Osteoblast (primary cell): ENCODE data around the gene TMCC2. TPM values are rescaled to one million over a fixed set of nuclear protein-coding genes. Genes with fewer than 3 reads are reported as not detected.
A peak's percentile ranks its signal among the peaks of the same experiment; 100 is the strongest.

Experiments
- DNase-seq: peaks from one replicate; pipeline ENCODE4 v3.0.0; 2011; ENCODE audit warnings: low spot score, mixed read lengths; ENCODE audit not compliant: insufficient read length; ENCODE audit errors: missing footprints
- H2AFZ ChIP-seq: 2 replicates; pipeline ENCODE4 v1.6.0; 2011; ENCODE audit warnings: mild to moderate bottlenecking, low read length
- H3K27ac ChIP-seq: 2 replicates; pipeline ENCODE4 v1.5.1; 2011; ENCODE audit warnings: mild to moderate bottlenecking, low read depth, low read length, moderate library complexity
- H3K27me3 ChIP-seq: 2 replicates; pipeline ENCODE4 v1.6.0; 2012; ENCODE audit warnings: mild to moderate bottlenecking, control low read depth, inconsistent platforms, low read length, moderate library complexity; ENCODE audit not compliant: insufficient read depth
- H3K36me3 ChIP-seq: 2 replicates; pipeline ENCODE4 v1.5.1; 2011; ENCODE audit warnings: mild to moderate bottlenecking, low read length, control low read depth, moderate library complexity; ENCODE audit not compliant: insufficient read depth
- H3K4me1 ChIP-seq: 2 replicates; pipeline ENCODE4 v1.5.1; 2011; ENCODE audit warnings: mild to moderate bottlenecking, low read length, control low read depth, moderate library complexity; ENCODE audit not compliant: insufficient read depth
- H3K4me2 ChIP-seq: 2 replicates; pipeline ENCODE4 v1.6.0; 2011; ENCODE audit warnings: mild to moderate bottlenecking, low read length; ENCODE audit not compliant: insufficient read depth
- H3K4me3 ChIP-seq: fragments of 200-600 bp; sonication (generic); 3 replicates; pipeline ENCODE4 v1.5.1; 2012; ENCODE audit warnings: mild to moderate bottlenecking, low read length, inconsistent platforms; ENCODE audit not compliant: insufficient read depth
- H3K79me2 ChIP-seq: 2 replicates; pipeline ENCODE4 v1.6.0; 2012; ENCODE audit warnings: mild to moderate bottlenecking, low read length, control low read depth, inconsistent platforms; ENCODE audit not compliant: insufficient read depth
- H3K9me3 ChIP-seq: 2 replicates; pipeline ENCODE4 v1.5.1; 2011; ENCODE audit warnings: low read depth, low read length, control low read depth
- H4K20me1 ChIP-seq: 2 replicates; pipeline ENCODE4 v1.6.0; 2012; ENCODE audit warnings: mild to moderate bottlenecking, low read length, control low read depth; ENCODE audit not compliant: insufficient read depth
- CTCF ChIP-seq: IDR thresholded peaks from 2 replicates; pipeline ENCODE4 v1.5.1; 2011; ENCODE audit warnings: mild to moderate bottlenecking, low read depth, low read length, moderate library complexity; ENCODE audit errors: extremely low read depth
- total RNA-seq: library from RNA; depleted of rRNA; stranded (reverse); fragments of >200 nt; gene quantifications from 2 replicates; pipeline ENCODE4 v1.2.3, GENCODE V29; 2012

The TMCC2 gene
- total RNA-seq, 1 donor, result 1.8 TPM

DNA sequence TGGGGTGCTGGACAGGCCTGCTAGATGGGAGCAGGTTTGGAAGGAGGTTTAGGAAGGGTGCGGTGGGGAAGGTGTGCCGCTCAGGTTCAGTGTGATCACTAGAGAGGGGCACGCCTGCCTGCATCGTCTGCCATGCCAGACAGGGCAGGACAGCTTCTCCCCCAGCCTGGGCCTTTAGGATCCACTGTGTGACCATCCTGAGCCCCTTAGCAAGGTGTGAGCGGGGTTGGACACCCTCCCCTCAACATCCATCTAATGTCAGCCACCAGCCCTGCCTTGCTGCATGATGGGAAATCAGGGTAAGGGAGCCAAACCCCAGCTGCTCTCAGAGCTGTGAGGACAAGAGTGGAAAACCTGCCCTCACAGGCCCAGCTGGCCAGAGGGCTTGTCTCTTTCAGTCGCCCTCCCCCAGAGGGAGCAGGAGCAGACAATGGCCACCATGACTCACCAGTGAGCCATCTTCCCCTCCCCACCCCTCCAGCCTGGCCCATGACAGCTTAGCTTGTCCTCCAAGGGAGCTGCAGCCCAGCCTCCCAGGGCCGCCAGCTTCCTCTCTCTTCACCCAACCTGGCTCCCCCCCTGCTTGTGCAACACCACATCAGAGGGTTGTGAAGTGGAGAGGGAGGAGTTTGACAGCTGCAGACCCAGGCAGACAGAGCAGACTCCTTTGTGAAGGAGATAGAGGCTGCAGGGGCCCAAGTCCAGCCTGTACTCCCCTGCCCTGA, 56.8 kb downstream of the TMCC2 start:
- no peaks in the 10 kb centered on the region for H3K9me3 ChIP-seq
- H3K79me2 ChIP-seq, result no peaks in the 10 kb centered on the region
- peak overlapping the region; percentile 71 for H3K4me2 ChIP-seq
- peak overlapping the region; percentile 76 for H3K27ac ChIP-seq
- H3K27me3 ChIP-seq, result no peaks in the 10 kb centered on the region
- peaks cover 47% of the 10 kb centered on the region for H3K4me1 ChIP-seq
- peak; percentile 96 for DNase-seq
- no peak overlapping the region for H3K4me3 ChIP-seq
- H4K20me1 ChIP-seq, result no peaks in the 10 kb centered on the region
- peak overlapping the region; percentile 78 for H2AFZ ChIP-seq
- no peak for TF ChIP-seq CTCF
- no peaks in the 10 kb centered on the region for H3K36me3 ChIP-seq

DNA sequence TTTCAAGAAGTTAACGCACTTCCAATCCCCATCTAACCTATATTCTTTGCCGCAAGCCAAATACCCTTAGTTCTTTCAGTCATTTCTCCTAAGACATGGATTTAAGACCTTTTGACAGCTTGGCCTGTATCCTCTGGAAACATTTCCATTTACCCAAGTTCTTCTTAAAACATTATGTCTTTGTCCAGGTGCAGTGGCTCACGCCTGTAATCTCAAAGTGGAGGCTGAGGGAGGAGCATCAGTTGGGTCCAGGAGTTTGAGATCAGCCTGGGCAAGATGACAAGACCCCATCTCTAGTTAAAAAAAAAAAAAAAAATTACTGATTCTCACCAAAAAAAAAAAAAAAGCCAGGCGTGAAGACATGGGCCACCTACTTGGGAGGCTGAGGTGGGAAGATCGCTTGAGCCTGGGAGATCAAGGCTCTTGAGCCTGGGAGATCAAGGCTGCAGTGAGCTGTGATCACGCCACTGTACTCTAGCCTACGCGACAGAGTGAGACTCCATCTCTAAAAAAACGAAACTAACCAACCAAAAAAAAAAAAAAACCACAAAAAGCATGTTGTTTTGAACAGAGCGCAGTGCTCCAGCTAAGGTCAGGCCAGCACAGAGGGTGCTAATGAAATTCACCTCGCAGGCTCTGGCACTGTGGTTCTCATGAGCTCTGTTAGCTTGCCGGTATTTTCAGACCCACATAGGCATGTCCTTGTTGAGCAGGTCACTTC, 57.8 kb downstream of the TMCC2 start:
- H4K20me1 ChIP-seq, result no peaks in the 10 kb centered on the region
- peak overlapping the region; percentile 16 for H3K4me3 ChIP-seq
- no peaks in the 10 kb centered on the region for H3K79me2 ChIP-seq
- no peak for TF ChIP-seq CTCF
- no peaks in the 10 kb centered on the region for H3K9me3 ChIP-seq
- H3K27me3 ChIP-seq, result no peaks in the 10 kb centered on the region
- no peaks in the 10 kb centered on the region for H3K36me3 ChIP-seq
- H3K27ac ChIP-seq, result peak overlapping the region; percentile 66
- peak overlapping the region; percentile 78 for H2AFZ ChIP-seq
- peak overlapping the region; percentile 71 for H3K4me2 ChIP-seq
- peak; percentile 23 for DNase-seq
- H3K4me1 ChIP-seq, result peaks cover 47% of the 10 kb centered on the region

GRCh38 chr1:205286335-205286950, 58.7 kb downstream of the TMCC2 start:
- no peaks in the 10 kb centered on the region for H4K20me1 ChIP-seq
- H3K27ac ChIP-seq, result peak overlapping the region; percentile 66
- H3K27me3 ChIP-seq, result no peaks in the 10 kb centered on the region
- DNase-seq, result peak; percentile 86
- peak overlapping the region; percentile 64 for H2AFZ ChIP-seq
- H3K4me1 ChIP-seq, result peaks cover 47% of the 10 kb centered on the region
- H3K4me2 ChIP-seq, result peak overlapping the region; percentile 71
- H3K4me3 ChIP-seq, result no peak overlapping the region
- H3K79me2 ChIP-seq, result no peaks in the 10 kb centered on the region
- H3K36me3 ChIP-seq, result no peaks in the 10 kb centered on the region
- no peaks in the 10 kb centered on the region for H3K9me3 ChIP-seq
- TF ChIP-seq CTCF, result no peak

DNA sequence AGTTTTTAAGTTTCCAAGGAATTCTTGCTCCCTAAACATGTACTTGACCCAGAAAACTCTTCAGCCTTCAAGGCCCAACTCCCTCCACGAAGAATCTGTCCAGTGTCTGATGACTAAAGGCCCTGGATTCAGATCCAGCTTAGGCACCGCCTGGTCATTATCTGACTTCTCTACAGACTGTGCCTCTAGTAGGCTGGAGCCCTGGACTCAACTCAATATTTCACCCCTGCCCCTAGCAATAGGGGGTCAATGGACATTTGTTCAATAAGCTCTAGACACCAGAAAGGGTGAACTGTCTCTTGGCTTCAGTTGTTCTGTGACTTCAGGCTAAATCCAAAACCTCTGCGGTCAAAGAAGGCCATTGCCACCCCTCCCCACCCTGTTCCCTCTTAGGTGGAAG, 59.3 kb downstream of the TMCC2 start:
- Histone ChIP-seq H3K36me3 (no peaks in the 10 kb centered on the region), H4K20me1 (no peaks in the 10 kb centered on the region), H2AFZ (no peak overlapping the region), H3K9me3 (no peaks in the 10 kb centered on the region), H3K4me2 (peak overlapping the region; percentile 3), H3K79me2 (no peaks in the 10 kb centered on the region), H3K27me3 (no peaks in the 10 kb centered on the region), H3K4me3 (no peak overlapping the region), H3K27ac (peak overlapping the region; percentile 33), H3K4me1 (peaks cover 47% of the 10 kb centered on the region)
- no peak for TF ChIP-seq CTCF
- peak; percentile 58 for DNase-seq
